GM18526 (cell line): ENCODE measurements around the gene PLCB4.

Source experiments
- POLR2A ChIP-seq: IDR thresholded peaks from 3 replicates; pipeline ENCODE4 v1.6.1; 2011; ENCODE audit not compliant: insufficient read length; ENCODE audit errors: extremely low read depth

PLCB4 gene

DNA sequence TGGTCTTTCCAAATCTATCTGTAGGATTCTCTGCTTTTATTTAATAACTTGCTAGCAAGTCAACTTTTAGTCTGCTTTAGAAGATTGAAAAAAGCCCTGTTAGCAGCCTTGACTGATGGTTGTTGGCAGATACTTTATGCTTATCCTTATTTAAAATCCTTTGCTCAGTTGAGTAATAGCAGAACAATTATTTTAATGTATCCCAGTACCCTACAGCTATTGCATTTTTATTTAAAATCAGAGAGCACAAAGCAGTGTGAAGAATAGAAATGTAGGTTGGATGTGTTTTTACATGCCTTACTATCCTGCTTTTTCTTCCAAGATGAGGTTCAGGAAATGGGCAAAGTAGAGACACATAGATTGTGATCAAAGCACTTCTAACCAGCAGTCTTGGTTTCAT is 298.4 kb downstream of the PLCB4 start:
- no peak for TF ChIP-seq POLR2A

GRCh38 chr20:9367746-9368145 is 298.9 kb downstream of the PLCB4 start:
- no peak for TF ChIP-seq POLR2A

DNA sequence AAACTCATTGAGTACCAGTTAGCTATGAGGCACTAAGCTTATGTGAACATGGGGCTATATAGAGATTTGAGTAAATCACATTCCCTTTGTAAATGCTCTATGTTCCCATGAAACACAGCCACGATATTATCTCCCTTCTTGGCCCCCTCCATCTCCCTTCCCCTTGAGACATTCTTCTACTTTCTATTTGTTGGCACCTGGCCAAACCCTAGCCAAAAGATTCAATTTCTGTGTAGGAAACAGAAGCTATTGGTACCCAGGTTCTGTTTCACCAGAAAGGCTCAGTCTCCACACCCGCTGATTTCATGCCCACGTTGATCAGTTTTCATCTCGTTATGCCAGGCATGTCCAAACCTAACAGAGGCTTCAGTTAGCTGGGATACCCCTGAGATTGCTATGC is 300.0 kb downstream of the PLCB4 start:
- no peak for TF ChIP-seq POLR2A

GRCh38 chr20:9369557-9369956 is 300.7 kb downstream of the PLCB4 start:
- TF ChIP-seq POLR2A = no peak

GRCh38 chr20:9374072-9374471 is 305.2 kb downstream of the PLCB4 start:
- TF ChIP-seq POLR2A = no peak

DNA sequence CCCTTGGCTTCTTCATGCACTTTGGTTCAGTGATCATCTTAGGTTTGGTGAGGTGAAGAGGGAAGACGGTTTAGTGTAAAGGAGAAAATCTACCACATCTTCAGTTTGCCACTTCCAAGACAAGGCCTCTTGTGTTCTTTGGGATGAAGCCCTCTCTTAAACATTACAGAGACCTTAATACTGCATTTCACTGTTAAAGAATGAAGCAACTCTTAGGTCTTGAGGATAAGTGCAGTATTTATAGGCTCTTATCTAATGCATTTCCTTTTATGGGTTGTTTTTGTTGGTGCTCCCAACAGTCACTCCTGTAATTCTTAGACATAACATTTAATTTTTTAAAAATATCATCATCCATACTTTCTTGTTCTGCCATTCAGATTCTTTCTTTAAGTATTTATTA is 305.6 kb downstream of the PLCB4 start:
- no peak for TF ChIP-seq POLR2A

DNA sequence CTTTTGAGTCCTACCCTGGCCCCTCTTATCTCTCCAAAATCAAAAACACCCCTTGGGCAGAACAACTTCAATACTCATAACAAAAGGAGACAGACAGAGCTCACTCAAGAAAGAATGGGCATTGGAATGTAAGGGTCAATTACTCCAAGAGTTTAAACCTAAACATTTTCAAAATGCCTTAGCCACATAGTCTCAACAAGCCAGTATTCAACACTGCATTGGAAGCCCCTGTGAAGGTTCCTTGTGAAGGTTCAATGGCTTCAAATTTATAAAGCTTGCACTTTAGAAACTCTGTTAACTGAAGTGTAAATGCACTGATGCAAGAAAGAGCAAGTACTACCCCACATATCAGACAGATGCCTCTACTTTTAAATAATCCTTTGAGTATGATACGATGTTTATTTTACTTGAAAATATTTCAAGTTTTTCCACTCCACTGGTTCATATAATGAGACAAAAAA is 306.4 kb downstream of the PLCB4 start:
- TF ChIP-seq POLR2A = no peak

- no peak for TF ChIP-seq POLR2A
These were observed 308.1 kb downstream of the PLCB4 start for GRCh38 chr20:9377007-9377406.

DNA sequence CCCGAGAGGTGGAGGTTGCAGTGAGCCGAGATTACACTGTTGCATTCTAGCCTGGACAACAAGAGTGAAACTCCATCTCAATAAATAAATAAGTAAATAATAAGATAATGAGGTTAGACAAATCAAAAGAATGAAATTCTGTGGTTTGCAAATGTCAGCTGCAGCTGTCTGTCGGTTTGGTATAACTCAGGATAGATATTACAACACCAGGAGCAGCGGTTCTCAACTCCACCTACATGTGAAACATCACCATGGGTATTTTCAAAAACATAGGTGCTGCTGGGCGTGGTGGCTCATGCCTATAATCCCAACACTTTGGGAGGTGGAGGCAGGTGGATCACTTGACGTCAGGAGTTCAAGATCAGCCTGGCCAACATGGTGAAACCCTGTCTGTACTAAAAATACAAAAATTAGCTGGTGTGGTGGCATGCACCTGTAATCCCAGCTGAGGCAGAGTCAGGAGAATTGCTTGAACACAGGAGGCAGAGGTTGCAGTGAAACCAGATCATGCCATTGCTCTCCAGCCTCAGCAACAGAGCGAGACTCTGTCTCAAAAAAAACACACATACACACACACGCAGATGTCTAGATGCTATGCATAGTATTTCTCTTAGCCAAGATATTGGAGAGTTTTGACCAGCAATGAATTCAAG is 319.4 kb downstream of the PLCB4 start:
- no peak for TF ChIP-seq POLR2A

DNA sequence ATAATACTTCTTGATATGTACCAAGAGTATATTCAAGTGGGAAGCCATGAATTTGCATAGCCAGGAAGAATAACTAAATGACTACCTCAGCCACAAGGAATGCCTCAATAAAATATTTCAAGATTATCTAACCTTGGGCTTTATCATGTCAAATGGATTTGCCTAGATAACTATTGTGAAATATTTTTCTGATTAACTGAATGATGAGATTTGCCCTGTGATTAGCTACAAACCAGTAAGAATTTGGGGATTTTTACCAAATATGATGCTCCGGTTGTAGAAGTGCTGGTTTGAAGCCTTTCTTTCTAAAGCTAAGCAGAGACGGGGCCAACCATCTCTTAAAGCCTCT is 319.9 kb downstream of the PLCB4 start:
- TF ChIP-seq POLR2A = no peak

DNA sequence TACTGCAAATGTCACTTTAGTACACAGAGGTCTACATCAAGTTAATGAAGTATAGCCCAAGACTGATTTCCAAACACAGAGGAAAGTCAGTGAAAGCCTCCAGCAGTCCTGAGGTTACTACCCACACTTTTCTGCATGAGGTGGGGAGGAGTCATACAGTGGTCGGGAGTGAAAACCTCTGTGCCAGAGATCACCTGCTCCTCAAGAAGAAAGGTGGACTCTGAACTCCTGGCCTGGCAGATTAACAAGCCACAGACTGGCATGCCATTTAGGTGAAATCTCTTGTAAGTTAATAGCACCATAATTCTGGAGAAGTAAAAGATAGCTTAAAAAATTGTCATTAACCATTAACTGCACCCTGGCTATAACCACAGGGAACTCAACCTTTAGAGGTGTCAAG is 320.5 kb downstream of the PLCB4 start:
- no peak for TF ChIP-seq POLR2A

DNA sequence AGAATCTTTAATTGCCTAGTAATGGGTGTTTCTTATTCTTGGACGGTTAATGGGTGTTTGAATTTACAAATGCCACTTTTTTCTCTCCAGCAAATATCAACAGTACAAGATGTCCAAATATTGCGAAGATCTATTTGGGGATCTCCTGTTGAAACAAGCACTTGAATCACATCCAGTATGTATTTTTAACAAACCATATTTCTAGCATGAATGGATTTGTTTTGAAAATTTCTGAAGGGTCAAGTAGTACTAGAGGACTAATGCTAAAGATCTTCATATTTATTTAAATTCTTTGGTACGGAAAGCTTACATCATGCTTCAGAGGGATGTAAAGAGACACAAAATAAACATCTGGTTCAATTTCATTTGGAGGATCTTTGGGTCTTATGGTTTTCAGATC is 321.6 kb downstream of the PLCB4 start:
- TF ChIP-seq POLR2A = no peak

- no peak for TF ChIP-seq POLR2A
These were observed 324.3 kb downstream of the PLCB4 start for GRCh38 chr20:9392892-9393857.

GRCh38 chr20:9395971-9396370 is 327.1 kb downstream of the PLCB4 start:
- no peak for TF ChIP-seq POLR2A

GRCh38 chr20:9397928-9398327 is 329.0 kb downstream of the PLCB4 start:
- TF ChIP-seq POLR2A = no peak

DNA sequence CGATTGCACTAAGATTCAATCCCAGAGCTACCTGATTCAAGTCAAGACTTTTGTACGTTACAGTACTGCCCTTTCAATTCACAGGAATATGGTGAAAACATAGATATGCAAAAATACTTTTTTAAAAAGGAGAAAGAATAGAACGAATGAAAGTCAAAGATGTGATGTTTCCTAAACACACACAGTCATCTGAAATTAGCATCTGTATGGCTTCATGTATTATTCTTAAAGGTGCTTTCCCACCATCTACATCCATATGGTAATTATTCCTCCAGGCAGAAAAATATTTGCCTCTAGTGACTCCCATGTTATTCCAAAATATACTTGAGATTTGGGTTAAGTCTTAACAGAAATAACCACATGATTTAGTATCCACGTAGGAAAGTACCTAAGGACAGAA is 330.0 kb downstream of the PLCB4 start:
- TF ChIP-seq POLR2A = no peak
